Fibroblast of lung (primary cell): ENCODE measurements around the gene ESRRB.
A peak's percentile ranks its signal among the peaks of the same experiment; 100 is the strongest.

ENCODE experiments used
- EZH2 ChIP-seq: IDR thresholded peaks from 2 replicates; pipeline ENCODE4 v1.5.1; 2012; ENCODE audit warnings: low read length, control low read depth, mild to moderate bottlenecking; ENCODE audit errors: missing control alignments
- TF ChIP-seq, protein P1 (sequence below), 2 donors: IDR thresholded peaks in 1 of 2; conservative IDR thresholded peaks in 1 of 2; 1 replicate in 1 of 2; 2 replicates in 1 of 2; pipeline ENCODE4 v1.5.1; 2011 to 2012; ENCODE audit warnings: low read length in 2 of 2, control low read depth in 1 of 2, inconsistent platforms in 1 of 2, low read depth in 1 of 2, mild to moderate bottlenecking in 1 of 2

DNA sequence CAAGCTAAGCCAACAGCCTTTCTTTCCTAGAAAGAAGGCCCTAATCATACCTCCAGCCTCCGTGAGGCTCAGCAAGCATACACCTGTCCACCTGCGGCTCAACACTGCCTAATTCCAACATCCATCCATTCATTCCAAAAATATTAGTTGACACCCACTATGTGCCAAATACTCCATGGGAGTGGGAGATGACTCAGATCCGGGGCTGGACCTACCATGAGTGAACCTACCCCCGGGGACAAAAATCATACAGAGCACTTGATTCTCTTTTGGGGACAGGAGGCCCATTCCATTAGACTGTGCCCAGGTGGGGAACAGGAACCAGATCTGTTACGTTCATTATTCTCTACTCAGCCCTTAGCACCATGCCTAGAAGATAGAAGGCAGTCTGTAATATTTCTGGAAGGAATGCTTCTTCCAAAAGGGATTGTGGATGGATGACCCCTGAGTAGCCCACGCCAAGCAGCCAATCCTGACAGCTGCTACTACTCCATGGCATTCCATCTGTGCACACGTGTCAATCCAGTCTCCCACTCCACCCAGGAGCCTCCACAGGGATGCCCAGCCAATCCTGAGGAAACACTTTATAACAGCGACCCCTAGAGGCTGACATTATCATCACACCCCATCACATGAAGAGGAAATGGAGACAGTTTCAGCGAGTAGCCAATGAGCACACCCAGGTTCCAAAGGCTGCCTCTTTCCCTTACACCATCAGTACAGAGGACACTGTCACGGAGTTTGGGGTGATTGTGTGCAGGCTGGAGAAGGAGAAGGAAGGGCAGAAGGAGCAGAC, 170.7 kb downstream of the ESRRB start:
- TF ChIP-seq, protein P1, sequence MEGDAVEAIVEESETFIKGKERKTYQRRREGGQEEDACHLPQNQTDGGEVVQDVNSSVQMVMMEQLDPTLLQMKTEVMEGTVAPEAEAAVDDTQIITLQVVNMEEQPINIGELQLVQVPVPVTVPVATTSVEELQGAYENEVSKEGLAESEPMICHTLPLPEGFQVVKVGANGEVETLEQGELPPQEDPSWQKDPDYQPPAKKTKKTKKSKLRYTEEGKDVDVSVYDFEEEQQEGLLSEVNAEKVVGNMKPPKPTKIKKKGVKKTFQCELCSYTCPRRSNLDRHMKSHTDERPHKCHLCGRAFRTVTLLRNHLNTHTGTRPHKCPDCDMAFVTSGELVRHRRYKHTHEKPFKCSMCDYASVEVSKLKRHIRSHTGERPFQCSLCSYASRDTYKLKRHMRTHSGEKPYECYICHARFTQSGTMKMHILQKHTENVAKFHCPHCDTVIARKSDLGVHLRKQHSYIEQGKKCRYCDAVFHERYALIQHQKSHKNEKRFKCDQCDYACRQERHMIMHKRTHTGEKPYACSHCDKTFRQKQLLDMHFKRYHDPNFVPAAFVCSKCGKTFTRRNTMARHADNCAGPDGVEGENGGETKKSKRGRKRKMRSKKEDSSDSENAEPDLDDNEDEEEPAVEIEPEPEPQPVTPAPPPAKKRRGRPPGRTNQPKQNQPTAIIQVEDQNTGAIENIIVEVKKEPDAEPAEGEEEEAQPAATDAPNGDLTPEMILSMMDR (conservative IDR thresholded peaks at IDR 0.05 in 1 of 2, IDR thresholded peaks at IDR 0.05 in 1 of 2; ENCODE audit: low read depth in 1 of 2, low read length in 2 of 2) = peak; percentile 32 to 46
- no peak for TF ChIP-seq EZH2
